ENCODE results near the gene VAX1.

Gene VAX1

DNA sequence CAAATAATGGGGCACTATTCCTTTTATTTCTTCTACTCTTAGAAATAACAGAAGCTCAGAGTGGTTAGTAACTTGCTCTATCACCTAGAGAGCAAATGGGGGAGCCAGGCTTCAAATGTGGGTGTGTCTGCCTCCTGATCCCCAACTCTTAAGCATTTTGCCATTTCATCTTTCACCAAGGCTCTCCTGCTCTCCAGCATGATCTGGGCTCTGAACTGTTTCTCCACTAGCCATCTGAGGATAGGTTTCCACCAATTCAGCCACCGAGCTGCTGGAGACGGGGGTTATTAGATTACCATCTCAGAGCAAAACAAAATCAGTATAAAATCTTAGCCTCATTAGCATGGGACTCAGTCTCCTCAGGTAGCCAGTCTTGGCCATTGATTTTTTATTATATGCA lies 20.2 kb upstream of the VAX1 start (continued):
- TF ChIP-seq, protein P1, sequence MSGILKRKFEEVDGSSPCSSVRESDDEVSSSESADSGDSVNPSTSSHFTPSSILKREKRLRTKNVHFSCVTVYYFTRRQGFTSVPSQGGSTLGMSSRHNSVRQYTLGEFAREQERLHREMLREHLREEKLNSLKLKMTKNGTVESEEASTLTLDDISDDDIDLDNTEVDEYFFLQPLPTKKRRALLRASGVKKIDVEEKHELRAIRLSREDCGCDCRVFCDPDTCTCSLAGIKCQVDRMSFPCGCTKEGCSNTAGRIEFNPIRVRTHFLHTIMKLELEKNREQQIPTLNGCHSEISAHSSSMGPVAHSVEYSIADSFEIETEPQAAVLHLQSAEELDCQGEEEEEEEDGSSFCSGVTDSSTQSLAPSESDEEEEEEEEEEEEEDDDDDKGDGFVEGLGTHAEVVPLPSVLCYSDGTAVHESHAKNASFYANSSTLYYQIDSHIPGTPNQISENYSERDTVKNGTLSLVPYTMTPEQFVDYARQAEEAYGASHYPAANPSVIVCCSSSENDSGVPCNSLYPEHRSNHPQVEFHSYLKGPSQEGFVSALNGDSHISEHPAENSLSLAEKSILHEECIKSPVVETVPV (CRISPR knock-in tag; IDR thresholded peaks at IDR 0.05): no peak
- TF ChIP-seq ZNF8 (CRISPR knock-in tag; IDR thresholded peaks at IDR 0.05) (no peak), ZFP3 (CRISPR knock-in tag; IDR thresholded peaks at IDR 0.05) (no peak), SNAI2 (CRISPR knock-in tag; IDR thresholded peaks at IDR 0.05) (no peak)

- ATAC-seq: no peak
- TF ChIP-seq OSR1 (CRISPR knock-in tag; IDR thresholded peaks at IDR 0.05): no peak
- TF ChIP-seq TCF4 (CRISPR knock-in tag; IDR thresholded peaks at IDR 0.05; ENCODE audit: borderline replicate concordance): no peak
- no peak for TF ChIP-seq PATZ1 (CRISPR knock-in tag; IDR thresholded peaks at IDR 0.05; ENCODE audit: borderline replicate concordance)
- TF ChIP-seq TOX (CRISPR knock-in tag; IDR thresholded peaks at IDR 0.05; ENCODE audit: borderline replicate concordance): no peak
- no peak for TF ChIP-seq GLIS3 (CRISPR knock-in tag; IDR thresholded peaks at IDR 0.05)
- TF ChIP-seq POU6F1 (CRISPR knock-in tag; IDR thresholded peaks at IDR 0.05; ENCODE audit: borderline replicate concordance, low read depth): no peak
- TF ChIP-seq ZNF70 (CRISPR knock-in tag; IDR thresholded peaks at IDR 0.05): no peak
- TF ChIP-seq ISL1 (CRISPR knock-in tag; IDR thresholded peaks at IDR 0.05): no peak
- no peak for TF ChIP-seq RARB (CRISPR knock-in tag; IDR thresholded peaks at IDR 0.05)
Measured at GRCh38 chr10:117152668-117153067, 14.6 kb upstream of the VAX1 start.

DNA sequence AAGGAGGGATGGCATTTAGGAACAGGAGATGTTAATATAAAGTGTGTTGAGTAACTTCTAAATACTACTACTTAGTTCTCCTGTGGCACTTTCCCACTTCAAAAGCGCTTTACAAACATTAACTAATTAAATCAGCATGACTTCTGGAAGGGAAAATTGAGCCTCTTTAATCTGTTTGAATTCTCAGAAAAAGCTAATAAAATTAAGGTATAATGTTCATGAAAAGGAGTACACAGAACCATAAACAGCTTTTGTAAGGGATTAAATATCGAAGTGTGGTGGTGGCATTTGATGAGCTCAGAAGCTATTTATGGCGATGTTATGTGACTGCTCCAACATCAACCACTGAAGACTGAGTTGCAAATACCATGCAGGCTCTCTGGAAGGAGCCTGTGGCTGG lies 10.2 kb upstream of the VAX1 start:
- TF ChIP-seq, protein P1 (CRISPR knock-in tag; IDR thresholded peaks at IDR 0.05): no peak
- TF ChIP-seq GLIS3 (CRISPR knock-in tag; IDR thresholded peaks at IDR 0.05) (no peak), TCF4 (CRISPR knock-in tag; IDR thresholded peaks at IDR 0.05; ENCODE audit: borderline replicate concordance) (no peak), PPARA (CRISPR knock-in tag; IDR thresholded peaks at IDR 0.05; ENCODE audit: borderline replicate concordance) (no peak), ZC3H10 (CRISPR knock-in tag; IDR thresholded peaks at IDR 0.05) (no peak), TOX (CRISPR knock-in tag; IDR thresholded peaks at IDR 0.05; ENCODE audit: borderline replicate concordance) (no peak), ISL1 (CRISPR knock-in tag; IDR thresholded peaks at IDR 0.05) (no peak), ESRRG (CRISPR knock-in tag; IDR thresholded peaks at IDR 0.05) (no peak), ZNF565 (CRISPR knock-in tag; conservative IDR thresholded peaks at IDR 0.05; ENCODE audit: low read depth) (no peak), ZFP3 (CRISPR knock-in tag; IDR thresholded peaks at IDR 0.05) (no peak), OSR1 (CRISPR knock-in tag; IDR thresholded peaks at IDR 0.05) (no peak), TSHZ2 (CRISPR knock-in tag; IDR thresholded peaks at IDR 0.05) (no peak), BACH2 (CRISPR knock-in tag; IDR thresholded peaks at IDR 0.05; ENCODE audit: borderline replicate concordance) (no peak), ZFP30 (CRISPR knock-in tag; IDR thresholded peaks at IDR 0.05) (no peak), SNAI2 (CRISPR knock-in tag; IDR thresholded peaks at IDR 0.05) (no peak), PATZ1 (CRISPR knock-in tag; IDR thresholded peaks at IDR 0.05; ENCODE audit: borderline replicate concordance) (no peak), ZNF70 (CRISPR knock-in tag; IDR thresholded peaks at IDR 0.05) (no peak), ZNF8 (CRISPR knock-in tag; IDR thresholded peaks at IDR 0.05) (no peak)
- TF ChIP-seq, protein P2, sequence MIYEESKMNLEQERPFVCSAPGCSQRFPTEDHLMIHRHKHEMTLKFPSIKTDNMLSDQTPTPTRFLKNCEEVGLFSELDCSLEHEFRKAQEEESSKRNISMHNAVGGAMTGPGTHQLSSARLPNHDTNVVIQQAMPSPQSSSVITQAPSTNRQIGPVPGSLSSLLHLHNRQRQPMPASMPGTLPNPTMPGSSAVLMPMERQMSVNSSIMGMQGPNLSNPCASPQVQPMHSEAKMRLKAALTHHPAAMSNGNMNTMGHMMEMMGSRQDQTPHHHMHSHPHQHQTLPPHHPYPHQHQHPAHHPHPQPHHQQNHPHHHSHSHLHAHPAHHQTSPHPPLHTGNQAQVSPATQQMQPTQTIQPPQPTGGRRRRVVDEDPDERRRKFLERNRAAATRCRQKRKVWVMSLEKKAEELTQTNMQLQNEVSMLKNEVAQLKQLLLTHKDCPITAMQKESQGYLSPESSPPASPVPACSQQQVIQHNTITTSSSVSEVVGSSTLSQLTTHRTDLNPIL (CRISPR knock-in tag; IDR thresholded peaks at IDR 0.05; ENCODE audit: low read depth): no peak
- ATAC-seq: no peak
